T-helper 2 cell (primary cell): Measurements from ENCODE around the gene RBFA.
"Not testable (repeated sequence)": the region's sequence is repeated elsewhere in the genome, so short reads cannot be mapped to it uniquely, and the experiment has no call there.

Experiments
- DNase-seq, 5 experiments: peaks; one replicate each; pipeline versions ENCODE4 v3.0.0 to v3.0.0-alpha.2; 2012 to 2022
- total RNA-seq, 2 donors: gene quantifications; one replicate each; lab custom pipeline; 2026; lab: John Stamatoyannopoulos, UW

The RBFA gene, protein sequence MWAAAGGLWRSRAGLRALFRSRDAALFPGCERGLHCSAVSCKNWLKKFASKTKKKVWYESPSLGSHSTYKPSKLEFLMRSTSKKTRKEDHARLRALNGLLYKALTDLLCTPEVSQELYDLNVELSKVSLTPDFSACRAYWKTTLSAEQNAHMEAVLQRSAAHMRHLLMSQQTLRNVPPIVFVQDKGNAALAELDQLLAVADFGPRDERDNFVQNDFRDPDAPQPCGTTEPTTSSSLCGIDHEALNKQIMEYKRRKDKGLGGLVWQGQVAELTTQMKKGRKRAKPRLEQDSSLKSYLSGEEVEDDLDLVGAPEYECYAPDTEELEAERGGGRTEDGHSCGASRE
- 6.2 to 11.7 reads per million in 2 donors for total RNA-seq

DNA sequence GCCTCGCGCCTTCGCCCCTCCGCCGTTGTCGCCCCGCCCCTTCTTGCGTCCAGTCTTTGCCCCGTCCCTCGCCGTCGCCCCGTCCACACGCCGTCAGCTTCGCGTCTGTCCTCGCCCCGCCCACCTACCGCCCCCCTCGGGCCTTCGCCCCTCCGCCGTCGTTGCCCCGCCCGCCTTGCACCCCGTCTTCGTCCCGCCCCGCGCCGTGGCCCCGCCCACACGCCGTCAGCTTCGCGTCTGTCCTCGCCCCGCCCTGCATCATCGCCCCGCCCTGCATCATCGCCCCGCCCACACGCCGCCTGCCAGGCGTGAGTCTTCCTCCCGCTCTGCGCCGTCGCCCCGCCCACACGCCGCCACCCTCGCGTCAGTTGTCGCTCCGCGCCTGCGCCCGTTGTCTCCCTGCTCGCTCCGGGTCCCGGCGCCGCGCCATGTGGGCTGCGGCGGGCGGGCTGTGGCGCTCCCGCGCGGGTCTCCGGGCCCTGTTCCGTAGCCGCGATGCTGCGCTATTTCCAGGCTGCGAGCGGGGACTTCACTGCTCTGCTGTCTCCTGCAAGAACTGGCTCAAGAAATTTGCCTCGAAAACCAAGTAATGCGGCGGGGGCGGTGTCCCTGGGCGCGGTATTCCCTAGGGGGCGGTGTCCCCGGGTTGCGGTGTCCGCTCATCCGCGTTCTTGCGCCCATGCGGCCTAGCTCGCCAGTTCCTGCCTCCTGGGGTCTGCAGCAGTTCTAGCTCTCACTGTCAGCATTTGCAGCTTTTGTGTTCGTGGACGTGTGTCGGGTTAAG is at the start of gene RBFA:
TSS of gene RBFA (plus strand) at position 367 of the 784 bp plus-strand sequence. CDS start at position 429, 62 bp downstream.
- peak; percentile 97 to 100 (median 100) for DNase-seq

DNA sequence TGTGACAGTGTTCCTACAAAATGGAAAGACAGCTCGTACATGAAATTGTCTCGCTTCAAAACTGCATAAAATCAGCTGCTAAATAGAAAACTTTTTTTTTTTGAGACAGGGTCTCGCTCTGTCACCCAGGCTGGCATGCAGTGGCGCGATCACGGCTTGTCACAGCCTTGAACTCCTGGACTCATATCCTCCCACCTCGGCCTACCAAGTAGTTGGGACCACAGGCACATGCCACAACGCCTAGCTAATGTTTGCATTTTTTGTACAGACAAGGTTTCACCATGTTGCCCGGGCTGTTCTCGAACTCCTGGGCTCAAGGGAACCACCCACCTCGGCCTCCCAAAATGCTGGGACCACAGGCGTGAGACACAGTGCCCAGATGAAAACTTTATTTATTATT is 49.1 kb upstream of the RBFA start:
- DNase-seq: no peak

DNA sequence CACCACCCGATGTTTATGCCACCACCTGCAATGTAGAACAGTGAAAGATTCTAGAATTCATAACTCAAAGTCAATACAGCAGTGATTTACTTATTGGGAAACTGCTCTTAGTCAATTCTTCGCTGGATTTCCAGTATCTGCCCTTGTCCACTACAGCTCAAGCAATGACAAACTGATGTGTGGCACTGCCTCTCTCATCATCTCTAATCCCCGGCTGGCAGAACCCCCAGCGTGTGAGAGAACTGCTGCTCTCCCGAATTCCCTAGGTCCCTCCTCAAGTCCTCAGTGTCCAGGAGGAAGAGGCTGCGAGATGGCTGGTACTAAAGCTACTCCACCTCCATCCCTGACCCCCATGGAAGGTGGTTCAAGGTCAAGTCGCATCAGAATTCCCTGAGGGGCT is 47.5 kb upstream of the RBFA start:
- DNase-seq: no peak

DNA sequence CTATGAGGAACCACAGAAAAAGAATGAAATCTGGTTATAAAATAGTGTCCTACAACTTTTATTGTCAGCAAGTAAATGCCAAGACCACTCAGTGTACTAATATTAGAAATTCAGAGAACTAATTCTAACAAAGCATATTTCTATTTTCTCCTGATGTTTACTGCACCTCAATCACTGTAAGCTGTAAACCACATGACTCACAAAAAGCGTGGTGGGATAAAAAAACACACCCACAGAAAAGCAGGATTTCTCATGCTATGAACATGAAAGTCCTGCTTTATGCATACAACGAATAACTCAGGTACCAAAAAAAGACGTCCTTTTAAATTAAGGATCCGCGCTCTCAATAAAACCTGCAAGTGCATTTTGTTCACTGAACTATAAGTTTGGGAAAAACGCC is 46.7 kb upstream of the RBFA start:
- DNase-seq: no peak

DNA sequence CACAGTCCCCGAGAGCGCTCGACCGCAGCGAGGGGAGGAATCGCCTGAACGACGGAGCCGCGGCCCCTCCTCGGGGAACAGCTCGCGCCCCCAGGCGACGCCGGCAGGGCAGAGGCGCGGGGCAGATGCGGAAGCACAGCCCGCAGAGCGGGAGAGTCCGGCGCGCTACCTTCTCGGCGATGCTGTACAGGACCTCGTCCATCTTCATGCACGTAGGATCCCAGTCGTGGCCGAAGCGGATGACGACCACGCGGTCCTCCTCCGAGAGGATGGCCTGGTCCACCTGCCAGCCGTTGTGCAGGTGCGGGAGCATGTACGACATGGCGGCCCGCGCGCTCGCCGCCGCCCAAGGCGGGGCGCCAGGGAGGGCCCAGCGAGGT is 46.2 kb upstream of the RBFA start:
- DNase-seq: peak; percentile 38 to 75 (median 60)

DNA sequence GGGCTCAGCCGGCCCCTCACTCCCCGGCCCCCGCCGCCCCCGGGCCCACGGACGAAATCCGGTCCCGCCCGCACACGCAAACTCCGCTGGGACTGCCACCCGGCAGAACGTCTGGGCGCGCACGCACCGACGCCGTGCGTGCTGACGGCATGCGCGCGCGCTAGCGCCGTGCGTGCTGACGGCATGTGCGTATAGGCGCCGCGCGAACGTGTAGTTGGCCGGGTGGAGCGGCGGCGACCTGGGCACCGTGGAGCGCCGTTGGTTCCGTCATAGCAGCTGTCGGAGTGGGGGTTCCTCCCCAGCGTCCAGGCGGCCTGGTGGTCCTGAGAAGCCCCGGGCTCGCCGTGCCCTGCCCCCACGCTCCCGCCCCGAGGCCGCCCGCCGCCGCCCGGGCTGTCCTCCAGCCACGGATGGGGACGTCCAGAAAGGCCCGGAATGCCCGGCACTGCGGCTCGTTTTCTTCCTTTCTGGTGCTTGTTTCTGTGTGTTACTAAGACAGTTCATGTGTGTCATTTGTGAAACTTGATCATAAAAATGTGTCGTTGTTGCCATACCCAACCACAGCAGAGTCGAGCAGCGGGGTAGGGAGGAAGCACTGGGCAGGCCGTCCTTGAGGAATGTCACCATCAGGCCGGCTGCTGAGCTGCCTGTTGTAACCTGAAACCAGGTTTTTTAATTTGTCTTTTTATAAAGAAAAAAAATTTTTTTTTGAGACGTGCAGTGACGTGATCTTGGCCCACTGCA is 45.6 kb upstream of the RBFA start, which contains the start of gene TXNL4A:
TSS of gene TXNL4A (minus strand) at position 113 of the 744 bp plus-strand sequence. CDS start 171 bp downstream, outside the sequence.
- DNase-seq: peak; percentile 65 to 92 (median 78)

DNA sequence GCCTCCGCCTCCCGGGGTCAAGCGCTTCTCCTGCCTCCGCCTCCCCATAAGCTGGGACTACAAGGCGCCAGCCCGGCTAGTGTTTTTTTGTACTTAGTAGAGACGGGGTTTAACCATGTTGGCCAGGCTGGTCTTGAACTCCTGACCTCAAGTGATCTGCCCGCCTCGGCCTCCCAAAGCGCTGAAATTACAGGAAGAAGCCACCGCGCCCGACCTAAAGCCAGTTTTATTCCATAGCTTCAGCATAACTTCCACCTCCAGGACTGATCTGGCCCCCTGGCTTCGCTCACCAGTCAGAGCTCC is 45.1 kb upstream of the RBFA start:
- no peak for DNase-seq

DNA sequence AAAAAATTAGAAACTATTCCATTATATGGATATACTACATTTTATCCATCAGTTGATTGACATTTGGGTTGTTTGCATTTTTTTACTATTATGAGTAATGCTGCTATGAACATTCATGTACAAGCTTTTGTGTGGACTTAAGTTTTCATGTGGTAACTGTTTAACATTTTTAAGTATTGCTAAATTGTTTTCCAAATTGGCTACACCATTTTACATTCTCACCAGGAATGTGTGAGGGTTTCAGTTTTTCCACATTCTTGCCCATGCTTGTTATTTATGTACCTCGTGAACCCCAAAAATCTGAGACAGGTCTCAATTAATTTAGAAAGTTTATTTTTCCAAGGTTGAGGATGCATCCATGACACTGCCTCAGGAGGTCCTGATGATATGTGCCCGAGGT is 42.7 kb upstream of the RBFA start:
- DNase-seq: no peak

DNA sequence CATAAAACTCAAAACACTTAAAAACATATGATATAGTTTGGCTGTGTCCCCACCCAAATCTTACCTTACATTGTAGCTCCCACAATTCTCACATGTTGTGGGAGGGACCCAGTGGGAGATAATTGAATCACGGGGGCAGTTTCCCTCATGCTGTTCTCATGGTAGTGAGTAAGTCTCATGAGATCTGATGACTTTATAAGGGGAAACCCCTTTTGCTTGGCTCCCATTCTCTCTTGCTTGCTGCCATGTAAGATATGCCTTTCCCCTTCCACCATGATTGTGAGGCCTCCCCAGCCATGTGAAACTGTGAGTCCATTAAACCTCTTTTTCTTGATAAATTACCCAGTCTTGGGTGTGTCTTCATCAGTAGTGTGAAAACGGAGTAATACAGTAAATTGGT is 34.5 kb upstream of the RBFA start:
- not testable (repeated sequence) for DNase-seq

DNA sequence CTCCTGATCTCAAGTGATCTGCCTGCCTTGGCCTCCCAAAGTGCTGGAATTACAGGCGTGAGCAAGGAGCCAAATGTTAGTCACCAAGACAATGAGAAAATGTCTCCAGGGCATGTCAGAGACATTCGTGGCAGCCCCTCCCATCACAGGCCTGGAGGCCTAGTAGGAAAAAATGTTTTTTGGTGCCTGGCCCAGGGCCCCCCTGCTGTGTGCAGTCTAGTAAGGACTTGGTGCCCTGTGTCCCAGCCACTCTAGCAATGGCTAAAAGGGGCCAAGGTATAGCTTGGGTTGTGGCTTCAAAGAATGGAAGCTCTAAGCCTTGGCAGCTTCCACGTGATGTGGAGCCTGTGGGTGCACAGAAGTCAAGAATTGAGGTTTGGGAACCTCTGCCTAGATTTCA is 33.4 kb upstream of the RBFA start:
- no peak for DNase-seq

DNA sequence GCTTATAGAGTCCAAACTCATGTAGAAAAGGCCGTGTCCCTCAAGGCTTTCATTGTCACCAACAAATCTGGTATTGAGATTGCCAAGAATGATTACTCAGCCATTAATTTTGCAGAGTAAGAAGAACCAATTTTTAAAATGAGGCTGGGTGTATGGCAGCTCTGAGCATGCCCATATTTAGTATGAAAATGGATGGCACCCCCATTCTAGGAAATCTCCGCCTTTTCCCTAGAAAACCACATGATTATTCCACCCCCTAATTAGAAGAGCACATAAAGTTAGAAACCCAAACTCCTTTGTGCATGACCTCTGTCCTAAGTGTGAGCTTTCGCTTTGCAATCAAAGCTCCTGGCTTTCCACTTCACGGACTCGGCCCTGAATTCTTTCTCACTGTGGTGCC is 31.8 kb upstream of the RBFA start:
- no peak for DNase-seq

DNA sequence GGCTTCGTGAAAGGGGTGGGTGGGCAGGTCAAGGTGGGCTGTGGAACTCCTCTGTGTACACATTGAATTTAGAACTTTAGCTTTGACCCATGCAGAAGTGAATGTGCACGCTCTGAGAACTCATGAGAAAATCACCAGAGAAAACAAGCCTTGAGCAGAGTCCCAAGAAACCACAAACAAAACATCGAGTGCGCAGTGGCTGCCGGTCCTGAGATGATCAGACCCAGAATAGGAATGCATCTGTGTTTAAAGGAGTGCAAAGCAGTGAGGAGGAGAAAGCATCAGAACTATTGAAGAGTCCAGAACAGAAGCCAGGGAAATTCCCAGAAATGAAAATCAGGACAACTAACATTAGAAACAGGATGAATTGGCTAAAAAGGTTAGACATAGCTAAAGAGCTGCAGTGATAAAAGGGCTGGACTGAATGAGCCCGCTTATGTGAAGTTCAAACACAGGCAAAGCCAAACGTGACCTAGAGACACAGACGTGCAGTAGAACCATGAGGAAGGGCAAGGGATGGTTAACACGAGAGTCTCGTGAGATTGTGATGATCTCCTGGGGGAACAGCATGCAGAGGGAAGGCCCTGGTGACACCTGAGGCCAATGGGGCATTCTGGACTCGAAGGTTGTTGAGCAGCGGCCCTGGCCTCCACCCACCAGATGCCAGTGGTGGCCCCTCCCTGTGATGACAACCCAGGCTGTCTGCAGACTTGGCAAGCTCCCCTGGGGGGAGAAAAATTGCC is 29.5 kb upstream of the RBFA start:
- DNase-seq: no peak

DNA sequence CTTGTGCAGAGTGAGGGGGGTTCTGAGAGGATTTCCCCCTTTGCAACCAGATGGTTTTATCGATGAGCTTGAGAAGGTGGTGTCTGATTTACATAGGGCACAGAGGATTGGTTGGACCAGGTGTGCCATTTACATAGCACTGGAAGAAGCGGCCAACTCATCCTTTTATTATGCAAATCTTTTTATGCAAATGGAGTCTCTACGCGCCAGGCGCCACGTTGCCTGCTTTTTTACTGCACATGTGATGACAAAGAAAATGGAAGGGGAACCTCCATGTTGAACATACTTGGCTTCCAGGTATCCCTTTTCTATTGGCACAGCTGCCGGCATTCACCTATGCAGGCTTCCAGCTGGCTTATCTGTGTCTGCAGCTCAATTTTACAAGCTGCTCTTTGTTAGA is 27.5 kb upstream of the RBFA start:
- no peak for DNase-seq

DNA sequence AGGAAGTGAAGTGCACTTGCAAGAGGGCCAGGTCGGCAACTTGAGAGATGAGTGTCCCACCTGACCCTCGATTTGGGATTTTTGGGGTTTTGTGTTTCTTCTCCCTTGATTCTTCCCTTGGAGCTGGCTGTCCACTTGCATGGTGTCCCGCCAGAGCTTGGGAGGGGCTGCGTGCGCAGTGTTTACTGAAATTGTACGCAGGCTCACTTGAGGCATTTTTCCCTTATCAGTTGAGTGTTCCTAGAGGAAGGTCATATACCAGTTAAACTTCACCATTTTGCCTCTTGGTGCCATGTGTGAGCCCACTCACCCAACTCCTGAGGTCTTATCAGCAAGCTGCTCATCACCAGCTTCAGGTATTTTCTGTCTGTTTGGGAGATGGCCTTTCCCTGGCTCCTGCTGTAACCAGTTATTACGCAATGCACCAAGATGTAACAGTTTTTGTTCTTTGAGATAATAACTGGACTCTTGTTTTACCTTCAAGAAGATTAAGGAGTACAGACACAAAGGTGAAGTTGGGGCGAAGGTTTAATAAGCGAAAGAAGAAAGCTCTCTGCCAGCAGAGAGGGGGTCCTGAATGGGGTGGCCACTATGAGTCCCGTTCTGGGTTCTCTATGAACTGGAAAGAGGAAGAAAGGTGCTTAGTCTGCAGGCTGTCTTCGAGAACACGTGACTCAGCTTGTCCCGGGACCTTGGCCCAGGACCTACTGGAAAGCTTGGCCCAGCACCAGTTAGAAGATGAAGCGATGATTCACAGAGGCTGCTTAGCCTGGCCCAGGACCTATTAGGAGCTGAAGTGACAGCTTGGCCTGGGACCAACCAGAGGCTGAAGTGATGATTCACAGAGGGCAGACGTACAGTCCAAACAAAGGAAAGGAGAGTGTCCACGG is 24.3 kb upstream of the RBFA start:
- DNase-seq: no peak

DNA sequence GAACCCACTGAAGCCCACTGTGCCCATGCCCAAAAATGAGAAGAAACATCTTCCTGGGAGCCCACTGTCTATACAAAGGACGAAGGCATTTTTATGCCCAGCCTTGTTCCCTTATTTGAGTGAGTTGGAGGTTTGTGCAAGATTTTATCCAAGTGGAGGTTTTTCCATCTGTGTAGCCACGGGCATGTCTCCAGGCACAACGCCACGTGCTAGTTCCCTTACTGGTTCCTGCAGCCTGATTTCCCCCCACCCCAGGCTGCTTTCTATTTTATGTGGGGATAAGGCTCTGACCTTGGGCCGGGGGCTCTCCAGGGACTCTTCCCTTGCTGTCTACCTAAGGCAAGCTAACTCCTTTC is 23.7 kb upstream of the RBFA start:
- no peak for DNase-seq

DNA sequence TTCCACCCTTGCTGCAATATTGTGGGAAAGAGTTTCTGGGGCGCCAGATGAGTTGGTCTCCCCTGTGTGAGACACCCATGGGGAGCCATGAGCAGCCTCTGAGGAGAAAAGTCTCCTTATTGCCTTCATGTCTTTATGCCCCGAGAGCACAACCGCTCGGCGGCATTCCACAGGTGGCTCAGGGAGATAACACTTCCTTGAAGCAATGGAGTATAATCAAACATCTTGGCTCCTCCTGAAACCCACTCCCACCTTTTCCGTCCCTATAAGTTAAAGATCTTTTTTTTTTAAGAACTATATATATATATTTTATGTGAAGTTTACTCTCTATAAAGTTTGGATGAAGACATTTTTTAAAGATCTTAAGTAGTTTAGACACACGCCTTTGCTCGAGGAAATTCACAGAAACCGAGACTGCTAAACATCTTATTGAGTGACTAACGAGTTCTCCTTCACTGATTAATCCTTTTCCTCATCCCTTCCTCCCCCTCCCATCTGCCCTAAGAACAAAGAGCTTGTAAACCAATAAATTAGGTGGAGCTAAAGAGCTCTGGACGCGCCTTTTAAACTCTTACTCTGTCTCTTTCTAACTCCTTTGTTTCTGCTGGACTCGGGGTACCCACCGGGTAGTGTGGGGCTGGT is 22.6 kb upstream of the RBFA start:
- not testable (repeated sequence) for DNase-seq

DNA sequence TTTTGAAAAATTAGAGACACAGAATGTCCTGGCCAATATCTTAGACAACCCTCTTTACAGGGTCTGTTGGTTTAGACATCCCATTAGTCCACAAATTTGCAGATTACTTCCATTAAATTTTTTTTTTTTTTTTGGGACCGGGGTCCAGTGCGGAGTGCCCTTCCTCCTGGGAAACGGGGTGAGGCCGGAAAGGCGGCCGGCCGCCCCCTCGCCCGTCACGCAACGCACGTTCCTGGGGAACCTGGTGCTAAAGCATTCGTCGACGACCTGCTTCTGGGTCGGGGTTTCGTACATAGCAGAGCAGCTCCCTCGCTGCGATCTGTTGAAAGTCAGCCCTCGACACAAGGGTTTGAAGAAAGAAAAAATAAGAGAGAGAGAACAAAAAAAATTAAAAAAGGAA is 21.5 kb upstream of the RBFA start:
- no peak for DNase-seq

DNA sequence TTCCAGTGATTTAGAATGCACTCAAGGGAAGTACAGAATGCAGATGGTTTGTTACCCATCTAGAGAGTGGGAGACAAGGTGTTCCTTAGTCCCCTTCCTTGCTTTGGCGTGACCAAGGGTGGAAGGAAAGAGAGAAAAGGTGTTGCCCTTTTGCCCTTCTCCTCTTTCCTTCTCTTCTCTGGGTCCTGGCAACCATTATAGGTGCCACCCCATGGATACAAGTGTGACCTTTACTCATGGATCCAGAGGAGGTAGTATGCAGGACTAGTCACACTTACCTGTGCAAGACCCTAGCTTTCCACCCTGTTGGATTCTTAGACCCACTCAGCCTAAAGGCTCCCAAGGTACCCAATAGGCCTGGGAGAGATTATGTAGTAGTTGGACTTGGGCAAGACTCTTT is 11.6 kb upstream of the RBFA start:
- DNase-seq: peak in 1 of 5 experiments; percentile 31

DNA sequence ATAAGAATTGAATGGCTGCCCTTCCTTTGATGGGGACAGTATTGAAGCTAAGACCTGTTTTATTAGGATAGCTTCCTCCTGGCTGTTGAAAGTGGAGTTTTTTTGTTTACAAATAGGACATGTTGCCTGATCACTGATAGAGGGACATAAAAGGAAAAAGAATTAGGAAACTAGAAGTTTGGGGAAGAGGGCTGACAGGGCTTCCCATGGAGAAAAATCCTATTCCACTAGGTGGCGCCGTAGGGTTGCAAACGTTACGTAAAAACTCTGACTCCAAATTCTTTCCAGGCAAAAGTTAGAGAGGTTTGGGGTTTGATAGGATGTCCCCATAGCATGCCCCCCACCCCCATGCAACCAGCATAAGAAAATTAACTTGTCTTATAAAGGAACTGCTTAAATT is 11.1 kb upstream of the RBFA start:
- peak in 1 of 5 experiments; percentile 20 for DNase-seq

DNA sequence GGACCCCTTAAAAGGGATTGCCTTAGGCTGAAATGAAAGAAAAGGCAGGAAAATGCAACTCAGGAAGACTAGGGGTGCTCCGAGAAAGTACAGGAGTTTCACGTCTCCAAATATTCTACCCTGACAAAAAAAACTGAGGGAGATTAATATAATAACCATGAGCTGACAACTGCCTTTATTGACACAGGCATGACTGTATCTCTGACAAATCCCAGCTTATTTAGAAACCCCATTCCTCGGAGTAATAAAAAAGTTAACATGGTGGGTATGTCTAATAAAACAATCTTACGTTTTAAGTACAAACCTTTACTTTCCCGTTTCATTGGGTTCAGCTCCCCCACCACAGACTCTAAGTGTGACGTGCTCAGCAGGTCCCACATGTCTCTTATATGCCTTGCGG is 7.9 kb upstream of the RBFA start:
- no peak for DNase-seq

DNA sequence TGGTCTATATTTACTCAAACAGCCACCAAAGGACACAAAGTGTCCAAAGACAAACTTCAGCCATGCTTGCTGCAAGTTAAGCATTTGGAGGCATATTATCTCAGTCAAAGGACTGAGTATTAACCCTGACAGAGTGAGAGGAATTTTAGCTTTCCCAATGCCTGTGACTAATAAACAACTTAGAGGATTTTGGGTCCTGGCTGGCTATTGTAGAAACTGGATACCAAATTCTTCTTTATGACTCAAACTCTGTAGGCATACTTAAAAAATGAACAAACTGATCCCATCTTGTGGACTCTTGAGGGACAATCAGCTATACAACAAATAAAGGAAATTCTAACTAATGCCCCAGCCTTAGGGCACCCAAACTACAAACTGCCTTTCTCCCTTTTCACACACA is 6.5 kb upstream of the RBFA start:
- DNase-seq: not testable (repeated sequence)
